OCI-LY7 (cell line): ENCODE data around the gene GPR35. TPM values are rescaled to one million over a fixed set of nuclear protein-coding genes. Genes with fewer than 3 reads are reported as not detected.
"Not testable (repeated sequence)": the region's sequence is repeated elsewhere in the genome, so short reads cannot be mapped to it uniquely, and the experiment has no call there.

Experiments
- BruUV-seq: library from RNA; stranded (reverse); fragments of 400-500 nt; replicated peaks from 2 replicates; lab custom pipeline; 2021; lab: Mats Ljungman, UMichigan
- CTCF ChIA-PET: fragments of 300-600 bp; sonication (Branson Sonifier 250); formaldehyde crosslinking; loops from one replicate; lab custom pipeline; 2022; ENCODE audit warnings: antibody characterized with exemption; ENCODE audit not compliant: unreplicated experiment; lab: Charles Lee
- POLR2A ChIA-PET: fragments of 300-600 bp; sonication (Branson Sonifier 250); formaldehyde crosslinking; loops from one replicate; lab custom pipeline; 2022; ENCODE audit warnings: antibody characterized with exemption; lab: Charles Lee
- DNase-seq: peaks from one replicate; pipeline ENCODE4 v3.0.0-alpha.2; 2015; ENCODE audit warnings: low spot score
- H2AFZ ChIP-seq: fragments of 200-600 bp; sonication (generic), shearing (Covaris generic); 2 replicates; pipeline ENCODE4 v1.6.1; 2014; ENCODE audit warnings: mild to moderate bottlenecking, antibody characterized with exemption, low read length, moderate library complexity
- H3K27ac ChIP-seq: fragments of 200-600 bp; sonication (generic); 2 replicates; pipeline ENCODE4 v1.5.1; 2014; ENCODE audit warnings: mixed run types, low read depth, mild to moderate bottlenecking, moderate library complexity, low read length, inconsistent platforms; ENCODE audit not compliant: poor library complexity, severe bottlenecking
- H3K36me3 ChIP-seq: fragments of 200-600 bp; sonication (generic); 2 replicates; pipeline ENCODE4 v1.6.1; 2014; ENCODE audit warnings: mild to moderate bottlenecking, antibody characterized with exemption, low read length, moderate library complexity, mixed read lengths; ENCODE audit not compliant: insufficient read depth
- H3K4me1 ChIP-seq: fragments of 200-600 bp; sonication (generic); 2 replicates; pipeline ENCODE4 v1.5.1; 2014; ENCODE audit warnings: mild to moderate bottlenecking, low read length; ENCODE audit not compliant: insufficient read depth, poor library complexity, severe bottlenecking
- H3K4me2 ChIP-seq: fragments of 200-600 bp; sonication (generic); 2 replicates; pipeline ENCODE4 v1.6.1; 2014; ENCODE audit warnings: mild to moderate bottlenecking, low read length
- H3K4me3 ChIP-seq: fragments of 200-600 bp; sonication (generic); 2 replicates; pipeline ENCODE4 v1.5.1; 2014; ENCODE audit warnings: mild to moderate bottlenecking, low read depth, low read length; ENCODE audit not compliant: poor library complexity, severe bottlenecking
- H3K79me2 ChIP-seq: fragments of 200-600 bp; sonication (generic); 2 replicates; pipeline ENCODE4 v1.6.1; 2016; ENCODE audit warnings: low read depth, mild to moderate bottlenecking, low read length, moderate library complexity, mixed read lengths; ENCODE audit not compliant: insufficient read depth
- H3K9me2 ChIP-seq: fragments of 200-600 bp; sonication (generic); 2 replicates; pipeline ENCODE4 v1.6.1; 2016; ENCODE audit warnings: mild to moderate bottlenecking, low read length, mixed read lengths; ENCODE audit not compliant: insufficient read depth
- H3K9me3 ChIP-seq: fragments of 200-600 bp; sonication (generic); 2 replicates; pipeline ENCODE4 v1.6.1; 2014; ENCODE audit warnings: mild to moderate bottlenecking, mixed run types, low read length, mixed read lengths
- H4K20me1 ChIP-seq: fragments of 200-600 bp; sonication (generic); 2 replicates; pipeline ENCODE4 v1.6.1; 2014; ENCODE audit warnings: mild to moderate bottlenecking, antibody characterized with exemption, low read length, moderate library complexity, mixed read lengths; ENCODE audit not compliant: insufficient read depth
- EZH2phosphoT487 ChIP-seq: fragments of 200-600 bp; sonication (generic); IDR thresholded peaks from 2 replicates; pipeline ENCODE4 v1.6.1; 2018; ENCODE audit warnings: low read depth, borderline replicate concordance, mild to moderate bottlenecking, mixed run types, antibody characterized with exemption, low read length, moderate library complexity, mixed read lengths
- intact Hi-C: fragments of 100-400 bp; cut with micrococcal nuclease; formaldehyde crosslinking; loops from one replicate; pipeline ENCODE4 v1.10.0; 2022; ENCODE audit not compliant: unreplicated experiment
- total RNA-seq, 2 experiments: library from RNA; depleted of rRNA in 1 of 2; stranded (reverse); fragments of >200 nt in 1 of 2; shearing (Covaris generic) in 1 of 2; gene quantifications; 2 replicates each; pipeline ENCODE4 v1.2.3, GENCODE V29; 2014 to 2022
- TF ChIP-seq, protein P1 (sequence below): fragments of 200-600 bp; sonication (generic); conservative IDR thresholded peaks from 2 replicates; pipeline ENCODE4 v1.5.1; 2014; ENCODE audit warnings: mild to moderate bottlenecking, antibody characterized with exemption, low read length, moderate library complexity, mixed read lengths

The GPR35 gene
- total RNA-seq, 2 experiments from 2014 or later: 0.88 to 2.4 TPM

DNA sequence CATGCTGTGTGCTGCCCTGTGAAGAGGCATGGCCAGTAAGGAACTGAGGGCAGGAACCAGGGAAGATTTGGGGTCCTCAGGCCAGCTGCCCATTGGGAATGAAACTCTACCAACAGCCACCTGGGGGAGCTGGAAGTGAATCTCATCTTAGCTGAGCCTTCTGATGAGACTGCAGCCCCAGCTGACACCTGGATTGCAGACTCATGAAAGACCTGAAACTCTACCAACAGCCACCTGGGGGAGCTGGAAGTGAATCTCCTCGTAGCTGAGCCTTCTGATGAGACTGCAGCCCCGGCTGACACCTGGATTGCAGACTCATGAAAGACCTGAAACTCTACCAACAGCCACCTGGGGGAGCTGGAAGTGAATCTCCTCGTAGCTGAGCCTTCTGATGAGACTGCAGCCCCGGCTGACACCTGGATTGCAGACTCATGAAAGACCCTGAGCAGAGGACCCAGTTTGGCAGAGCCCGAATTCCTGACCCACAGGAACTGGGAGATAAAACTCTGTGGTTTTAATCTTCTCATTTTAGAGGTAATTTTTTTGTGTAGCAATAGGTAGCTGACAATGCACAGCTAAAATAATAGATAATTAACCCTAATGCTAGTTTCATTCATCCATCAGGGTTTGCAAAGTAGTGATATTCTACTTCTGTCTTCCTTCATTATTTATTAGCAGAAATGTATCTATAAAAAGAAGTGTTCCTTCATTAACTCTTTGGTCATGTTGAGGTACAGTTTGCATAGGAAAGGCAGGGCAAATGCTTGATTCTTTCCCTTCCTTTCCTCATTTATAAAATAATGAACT, 8.2 kb upstream of the GPR35 start:
- intact Hi-C loops, H3K9me2 ChIP-seq, H3K36me3 ChIP-seq, H3K27ac ChIP-seq, CTCF ChIA-PET, BruUV-seq, H3K79me2 ChIP-seq, POLR2A ChIA-PET, H3K4me2 ChIP-seq, H3K9me3 ChIP-seq, H3K4me3 ChIP-seq, H4K20me1 ChIP-seq, H2AFZ ChIP-seq, H3K4me1 ChIP-seq: not testable (repeated sequence)
- DNase-seq: peak; percentile 42
- TF ChIP-seq, protein P1, sequence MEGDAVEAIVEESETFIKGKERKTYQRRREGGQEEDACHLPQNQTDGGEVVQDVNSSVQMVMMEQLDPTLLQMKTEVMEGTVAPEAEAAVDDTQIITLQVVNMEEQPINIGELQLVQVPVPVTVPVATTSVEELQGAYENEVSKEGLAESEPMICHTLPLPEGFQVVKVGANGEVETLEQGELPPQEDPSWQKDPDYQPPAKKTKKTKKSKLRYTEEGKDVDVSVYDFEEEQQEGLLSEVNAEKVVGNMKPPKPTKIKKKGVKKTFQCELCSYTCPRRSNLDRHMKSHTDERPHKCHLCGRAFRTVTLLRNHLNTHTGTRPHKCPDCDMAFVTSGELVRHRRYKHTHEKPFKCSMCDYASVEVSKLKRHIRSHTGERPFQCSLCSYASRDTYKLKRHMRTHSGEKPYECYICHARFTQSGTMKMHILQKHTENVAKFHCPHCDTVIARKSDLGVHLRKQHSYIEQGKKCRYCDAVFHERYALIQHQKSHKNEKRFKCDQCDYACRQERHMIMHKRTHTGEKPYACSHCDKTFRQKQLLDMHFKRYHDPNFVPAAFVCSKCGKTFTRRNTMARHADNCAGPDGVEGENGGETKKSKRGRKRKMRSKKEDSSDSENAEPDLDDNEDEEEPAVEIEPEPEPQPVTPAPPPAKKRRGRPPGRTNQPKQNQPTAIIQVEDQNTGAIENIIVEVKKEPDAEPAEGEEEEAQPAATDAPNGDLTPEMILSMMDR: peak; percentile 66

DNA sequence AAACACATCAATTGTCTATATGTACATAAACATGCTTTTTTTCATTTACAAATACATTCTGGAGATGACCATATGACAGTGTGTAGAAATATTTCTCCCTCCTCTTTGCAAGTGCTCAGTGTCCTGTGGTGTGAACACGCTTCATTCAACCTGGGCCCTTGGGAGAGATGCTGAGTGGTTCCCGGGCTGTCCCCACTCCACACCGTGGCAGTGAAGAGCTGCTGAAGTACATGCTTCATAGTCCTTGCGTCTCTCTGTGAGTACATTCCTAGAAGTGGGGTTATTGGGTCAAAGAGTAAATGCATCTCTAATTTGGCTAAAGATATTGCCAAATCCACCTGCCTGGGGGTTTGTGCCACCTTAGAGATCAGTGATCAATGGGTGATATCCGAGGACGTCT, 6.5 kb upstream of the GPR35 start:
- H3K36me3 ChIP-seq: no peaks in the 10 kb centered on the region
- no peak overlapping the region for H3K4me3 ChIP-seq
- ChIA-PET CTCF (no interaction called here), POLR2A (no interaction called here)
- H3K4me2 ChIP-seq: no peak overlapping the region
- TF ChIP-seq, protein P1: no peak
- TF ChIP-seq EZH2phosphoT487: no peak
- H3K9me3 ChIP-seq: no peaks in the 10 kb centered on the region; the same call in 1 of the 2 replicates
- no TSS peak for BruUV-seq
- H3K9me2 ChIP-seq: no peaks in the 10 kb centered on the region
- H3K79me2 ChIP-seq: no peaks in the 10 kb centered on the region
- intact Hi-C loops: no loop called here
- H2AFZ ChIP-seq: no peak overlapping the region
- no peaks in the 10 kb centered on the region for H4K20me1 ChIP-seq
- no peak for DNase-seq
- H3K27ac ChIP-seq: no peak overlapping the region
- peaks cover 6% of the 10 kb centered on the region for H3K4me1 ChIP-seq

DNA sequence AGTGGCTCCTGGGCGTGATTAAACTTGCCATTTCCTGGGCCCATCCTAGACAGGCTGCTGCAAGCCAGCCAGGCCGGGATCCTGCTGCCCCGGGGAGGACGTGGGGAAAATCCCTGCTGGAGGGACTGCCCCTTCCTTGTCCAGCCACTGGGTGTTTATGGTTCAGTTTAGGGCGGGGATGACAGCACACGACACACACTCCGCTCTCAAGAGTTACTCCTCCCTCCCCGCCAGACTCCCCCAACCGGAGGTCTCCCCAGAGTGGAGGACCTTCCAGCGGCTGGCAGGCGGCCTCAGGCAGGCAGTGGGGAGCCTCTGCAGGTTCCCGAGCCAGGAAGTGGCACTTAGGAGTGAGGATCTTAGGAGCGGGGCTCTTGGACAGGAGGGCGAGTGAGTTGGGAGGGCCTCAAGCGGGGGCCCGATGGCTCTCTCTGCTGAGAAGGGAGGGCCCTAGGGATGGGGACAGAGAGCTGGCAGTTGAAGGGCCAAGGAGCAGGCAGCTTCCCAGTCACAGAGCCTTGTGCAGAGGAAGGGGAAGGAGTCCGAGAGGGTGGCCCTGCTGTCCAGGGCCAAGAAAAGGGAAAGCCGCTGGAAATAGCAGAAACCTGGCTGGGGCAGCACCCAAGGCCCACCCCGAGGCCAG, 5.7 kb upstream of the GPR35 start:
- Histone ChIP-seq H3K4me3 (no peak overlapping the region), H3K9me2 (no peaks in the 10 kb centered on the region), H3K27ac (no peak overlapping the region), H3K9me3 (no peaks in the 10 kb centered on the region; the same call in 1 of the 2 replicates), H3K79me2 (no peaks in the 10 kb centered on the region), H4K20me1 (no peaks in the 10 kb centered on the region), H3K4me1 (peaks cover 6% of the 10 kb centered on the region), H3K36me3 (no peaks in the 10 kb centered on the region), H2AFZ (no peak overlapping the region), H3K4me2 (no peak overlapping the region)
- no TSS peak for BruUV-seq
- DNase-seq: no peak
- intact Hi-C loops: loop anchor here (2.0 kb wide), 1 partner anchor 33 kb away; the partner anchor contains the start of gene CAPN10
- no peak for TF ChIP-seq EZH2phosphoT487
- TF ChIP-seq, protein P1: no peak
- CTCF ChIA-PET: no interaction called here
- POLR2A ChIA-PET: no interaction called here
